Brain microvascular endothelial cell (primary cell): Measurements from ENCODE around the gene TMEM242.

Experiments used
- DNase-seq: peaks from one replicate; pipeline ENCODE4 v3.0.0-alpha.2; 2020
- H3K27ac ChIP-seq: fragments of 250-450 bp; sonication (Bioruptor Pico); 2 replicates; pipeline ENCODE4 v1.5.1; 2020; ENCODE audit warnings: mild to moderate bottlenecking, moderate library complexity
- H3K27me3 ChIP-seq: fragments of 250-450 bp; sonication (Bioruptor Pico); replicated peaks from 2 replicates; pipeline ENCODE4 v1.5.1; 2020; ENCODE audit warnings: mild to moderate bottlenecking
- H3K36me3 ChIP-seq: fragments of 250-450 bp; sonication (Bioruptor Pico); replicated peaks from 2 replicates; pipeline ENCODE4 v1.5.1; 2020; ENCODE audit warnings: mild to moderate bottlenecking
- H3K4me3 ChIP-seq: 2 replicates; pipeline ENCODE4 v1.5.1; 2011; ENCODE audit warnings: low read depth, mild to moderate bottlenecking, control low read depth, low read length, moderate library complexity
- in situ Hi-C: cut with HindIII; loops from 2 replicates; pipeline ENCODE4 v1.10.0; 2017; ENCODE audit warnings: low sequenced_read_pairs, low pct_ligation_motif_present
- TF ChIP-seq, protein P1 (sequence below): IDR thresholded peaks from 2 replicates; pipeline ENCODE4 v1.5.1; 2011; ENCODE audit warnings: low read depth, mild to moderate bottlenecking, moderate library complexity, low read length, control low read depth, inconsistent platforms; ENCODE audit errors: missing control alignments

Gene TMEM242

DNA sequence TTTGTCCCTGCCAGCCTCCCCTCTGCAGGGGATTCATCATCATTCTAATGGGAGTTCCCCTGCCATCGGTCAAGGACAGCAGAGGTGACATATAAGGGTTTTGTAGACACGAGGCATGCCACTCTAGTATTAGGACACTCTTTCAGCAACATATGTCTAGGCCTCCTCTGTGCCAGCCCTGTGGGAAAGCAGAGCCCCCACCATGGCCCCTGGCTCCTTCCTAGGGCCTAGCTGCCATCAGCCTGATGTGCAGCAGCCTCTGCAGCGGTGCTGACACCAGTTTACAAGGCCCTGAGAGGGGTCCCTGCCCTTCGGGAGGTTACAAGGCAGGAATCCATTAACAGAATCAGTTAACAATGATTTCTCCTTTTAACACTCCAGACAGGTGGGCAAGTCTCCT lies 32.5 kb downstream of the TMEM242 start:
- no peak for DNase-seq
- Histone ChIP-seq H3K27ac (no peak overlapping the region), H3K27me3 (no peaks in the 10 kb centered on the region), H3K4me3 (no peak overlapping the region), H3K36me3 (no peaks in the 10 kb centered on the region)
- in situ Hi-C loops: no loop called here
- TF ChIP-seq, protein P1, sequence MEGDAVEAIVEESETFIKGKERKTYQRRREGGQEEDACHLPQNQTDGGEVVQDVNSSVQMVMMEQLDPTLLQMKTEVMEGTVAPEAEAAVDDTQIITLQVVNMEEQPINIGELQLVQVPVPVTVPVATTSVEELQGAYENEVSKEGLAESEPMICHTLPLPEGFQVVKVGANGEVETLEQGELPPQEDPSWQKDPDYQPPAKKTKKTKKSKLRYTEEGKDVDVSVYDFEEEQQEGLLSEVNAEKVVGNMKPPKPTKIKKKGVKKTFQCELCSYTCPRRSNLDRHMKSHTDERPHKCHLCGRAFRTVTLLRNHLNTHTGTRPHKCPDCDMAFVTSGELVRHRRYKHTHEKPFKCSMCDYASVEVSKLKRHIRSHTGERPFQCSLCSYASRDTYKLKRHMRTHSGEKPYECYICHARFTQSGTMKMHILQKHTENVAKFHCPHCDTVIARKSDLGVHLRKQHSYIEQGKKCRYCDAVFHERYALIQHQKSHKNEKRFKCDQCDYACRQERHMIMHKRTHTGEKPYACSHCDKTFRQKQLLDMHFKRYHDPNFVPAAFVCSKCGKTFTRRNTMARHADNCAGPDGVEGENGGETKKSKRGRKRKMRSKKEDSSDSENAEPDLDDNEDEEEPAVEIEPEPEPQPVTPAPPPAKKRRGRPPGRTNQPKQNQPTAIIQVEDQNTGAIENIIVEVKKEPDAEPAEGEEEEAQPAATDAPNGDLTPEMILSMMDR: no peak

DNA sequence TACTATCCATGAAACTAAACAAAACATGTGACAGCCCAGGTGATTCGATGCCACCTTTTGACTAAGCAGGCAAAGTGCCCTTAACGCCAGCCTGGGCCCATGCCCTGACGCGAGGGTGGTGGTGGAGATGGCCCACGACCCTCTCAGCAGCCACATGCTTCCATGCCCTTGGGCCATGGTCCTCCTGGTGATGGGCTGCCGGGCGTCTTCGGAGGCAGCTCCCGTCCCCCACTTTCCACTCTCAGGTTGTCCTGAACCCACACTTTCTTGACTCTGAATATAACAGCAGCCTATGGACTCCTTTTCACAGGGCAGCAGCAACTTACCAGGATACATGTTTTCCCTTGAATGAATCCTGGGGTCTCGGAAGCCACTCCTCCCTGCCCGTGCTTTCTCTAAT lies 33.6 kb downstream of the TMEM242 start:
- Histone ChIP-seq H3K27me3 (no peaks in the 10 kb centered on the region), H3K27ac (no peak overlapping the region), H3K4me3 (no peak overlapping the region), H3K36me3 (no peaks in the 10 kb centered on the region)
- TF ChIP-seq, protein P1: no peak
- in situ Hi-C loops: no loop called here
- no peak for DNase-seq

DNA sequence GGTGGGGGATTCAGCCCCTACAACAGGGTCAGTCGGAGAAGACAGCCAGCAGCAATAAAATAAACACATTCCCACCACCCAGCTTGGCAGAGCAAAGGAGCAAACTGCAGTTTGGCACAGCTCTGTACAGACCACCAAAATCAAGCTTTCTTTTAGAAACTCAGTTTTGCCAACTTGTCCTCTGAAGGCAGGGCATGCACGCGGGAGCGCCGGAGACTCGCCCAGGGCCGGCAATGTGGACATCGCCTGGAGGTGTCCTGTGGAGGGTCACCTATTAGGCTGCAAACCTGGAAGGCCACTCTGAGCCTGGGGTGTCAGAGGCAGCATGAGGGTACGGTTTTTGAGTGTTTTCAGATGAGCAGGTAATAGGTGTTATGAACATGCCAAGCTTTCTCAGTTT lies 34.7 kb downstream of the TMEM242 start:
- no peaks in the 10 kb centered on the region for H3K36me3 ChIP-seq
- no peak for DNase-seq
- in situ Hi-C loops: no loop called here
- TF ChIP-seq, protein P1: no peak
- no peak overlapping the region for H3K27ac ChIP-seq
- H3K4me3 ChIP-seq: no peak overlapping the region
- no peaks in the 10 kb centered on the region for H3K27me3 ChIP-seq

DNA sequence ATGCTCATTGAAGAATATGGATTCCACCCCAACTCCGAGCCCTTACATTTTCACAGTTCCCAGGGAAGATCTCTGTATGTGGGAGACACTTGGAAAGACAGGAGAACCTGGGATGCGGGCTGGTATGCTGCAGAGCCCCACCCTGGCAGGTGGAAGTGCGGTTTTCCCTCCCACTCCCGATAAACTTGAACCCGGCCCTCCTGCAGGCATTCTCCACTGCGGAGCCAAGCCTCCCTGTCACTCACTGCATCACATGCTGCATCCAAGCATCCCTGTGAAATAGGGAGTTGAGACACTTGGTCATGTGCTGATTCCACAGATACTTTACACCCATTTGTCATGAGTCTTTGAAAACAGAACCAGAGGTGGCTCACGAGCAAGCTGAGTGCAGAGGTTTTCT lies 35.4 kb downstream of the TMEM242 start:
- H3K27me3 ChIP-seq: no peaks in the 10 kb centered on the region
- no peak overlapping the region for H3K27ac ChIP-seq
- in situ Hi-C loops: no loop called here
- no peaks in the 10 kb centered on the region for H3K36me3 ChIP-seq
- no peak for DNase-seq
- H3K4me3 ChIP-seq: no peak overlapping the region
- TF ChIP-seq, protein P1: no peak

DNA sequence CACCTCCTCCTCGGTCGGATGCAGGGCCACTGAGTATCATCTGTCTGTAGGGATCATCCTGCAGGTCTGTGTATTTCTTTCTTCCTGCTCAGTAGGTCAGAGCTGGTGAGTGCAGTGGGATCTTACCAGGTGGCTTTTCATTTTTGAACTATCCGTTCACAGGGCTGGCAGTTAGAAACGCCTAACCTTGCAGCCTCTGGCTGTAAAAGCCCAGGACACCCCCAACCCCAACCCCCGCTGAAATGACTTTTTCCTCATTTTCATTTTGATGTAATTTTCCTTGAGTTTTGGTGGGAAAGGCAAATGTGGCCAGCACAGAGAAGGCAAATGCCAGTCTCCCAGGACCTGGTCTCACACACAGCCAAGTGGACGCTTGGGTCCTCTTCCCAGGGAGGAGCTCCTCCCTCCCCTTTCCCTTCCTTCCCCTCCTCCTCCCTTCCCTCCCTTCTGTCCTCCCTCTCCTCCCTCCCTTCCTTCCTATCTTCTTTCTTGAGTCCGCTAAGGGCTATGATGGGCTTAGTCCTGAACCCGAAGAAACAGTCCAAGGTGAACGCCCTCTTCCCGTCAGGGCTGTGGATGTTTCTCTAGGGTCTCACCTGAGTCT lies 36.0 kb downstream of the TMEM242 start:
- in situ Hi-C loops: no loop called here
- DNase-seq: no peak
- TF ChIP-seq, protein P1: no peak
- Histone ChIP-seq H3K4me3 (no peak overlapping the region), H3K27ac (no peak overlapping the region), H3K27me3 (no peaks in the 10 kb centered on the region), H3K36me3 (no peaks in the 10 kb centered on the region)

DNA sequence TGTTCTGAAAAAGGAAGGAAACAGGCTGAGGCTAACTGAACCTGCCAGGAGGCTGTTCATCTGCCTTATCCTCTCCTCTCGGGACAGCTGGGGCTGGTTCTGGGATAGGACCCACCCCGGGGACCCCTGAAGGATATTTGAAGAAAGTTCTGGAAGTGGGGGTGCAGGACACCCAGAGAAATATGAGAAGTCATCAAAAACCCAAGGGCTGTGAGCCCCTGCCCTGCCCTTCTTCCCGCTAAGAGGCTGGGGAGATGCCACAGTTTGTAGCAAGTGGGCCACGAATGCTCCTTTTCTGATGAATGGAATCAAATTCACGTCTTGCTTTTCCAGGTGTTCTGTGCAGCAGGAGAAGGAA lies 37.9 kb downstream of the TMEM242 start:
- Histone ChIP-seq H3K36me3 (no peaks in the 10 kb centered on the region), H3K27ac (no peak overlapping the region), H3K4me3 (no peak overlapping the region), H3K27me3 (no peaks in the 10 kb centered on the region)
- TF ChIP-seq, protein P1: no peak
- no peak for DNase-seq
- in situ Hi-C loops: no loop called here
